ENCODE measurements around the gene SENP2.
"Not testable (repeated sequence)": the region's sequence is repeated elsewhere in the genome, so short reads cannot be mapped to it uniquely, and the experiment has no call there.

SENP2 gene

DNA sequence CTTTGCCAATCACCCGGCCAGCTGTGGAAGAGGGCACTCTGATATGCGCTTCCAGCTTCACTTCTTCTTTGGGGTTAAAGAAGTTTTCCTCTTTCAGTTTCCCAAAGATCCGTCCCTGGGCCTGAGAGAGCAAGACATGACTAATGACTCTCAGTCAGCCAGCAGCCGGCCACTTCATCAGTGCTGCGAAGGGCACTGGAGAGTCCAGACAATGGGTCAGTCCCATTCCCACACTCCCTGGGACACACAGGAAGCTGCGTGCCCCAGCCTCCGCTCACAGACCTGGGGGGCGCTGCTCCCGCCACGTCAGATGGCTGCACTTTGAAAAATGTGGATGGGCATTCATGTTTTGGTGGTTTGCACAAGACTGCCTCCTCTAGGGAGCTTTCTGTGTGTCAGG lies 63.3 kb downstream of the SENP2 start:
- no peak for DNase-seq

DNA sequence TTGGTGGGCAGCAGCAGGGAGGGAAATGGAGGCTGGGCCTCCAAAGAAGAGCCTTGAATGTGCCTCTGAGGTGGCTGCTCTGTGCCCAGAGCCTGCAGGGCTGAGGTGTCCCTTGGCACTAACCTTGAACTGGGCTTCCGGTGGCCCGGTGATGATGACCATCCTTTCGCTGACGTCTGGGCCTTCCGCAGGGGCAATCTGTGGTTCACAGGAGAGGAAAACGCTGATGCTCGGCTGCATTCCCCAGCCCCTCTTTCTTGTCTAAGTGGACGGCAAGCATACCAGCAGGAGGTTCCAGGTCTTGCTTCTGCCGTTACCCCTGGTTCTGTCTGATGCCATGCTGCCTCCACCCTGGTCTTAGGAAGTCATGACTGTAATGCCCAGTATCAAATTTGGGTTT lies 65.9 kb downstream of the SENP2 start:
- no peak for DNase-seq

GRCh38 chr3:185653949-185654757 lies 68.1 kb downstream of the SENP2 start:
- no peak for DNase-seq

DNA sequence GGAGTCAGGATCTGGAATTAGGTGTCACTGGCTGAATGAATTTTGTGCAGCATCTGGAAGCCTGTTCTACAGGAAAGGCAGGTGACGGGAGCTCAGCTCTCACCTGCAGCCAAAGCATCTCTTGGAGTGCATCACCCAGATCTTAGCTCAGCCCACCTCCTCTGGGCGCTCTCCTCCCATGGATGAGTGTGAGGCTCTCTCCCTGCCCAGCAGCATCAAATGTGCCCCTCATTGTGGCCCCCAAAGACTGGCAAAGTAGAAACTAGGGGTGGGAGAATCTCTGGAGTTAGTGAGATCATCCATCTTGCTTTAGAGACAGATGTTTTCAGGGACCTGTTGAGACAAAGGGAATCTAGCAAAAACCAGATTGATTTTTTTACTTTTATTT lies 68.7 kb downstream of the SENP2 start:
- DNase-seq: no peak

- DNase-seq: no peak
These were observed 69.6 kb downstream of the SENP2 start for GRCh38 chr3:185655426-185656320.

- peak; percentile 81 for DNase-seq
These were observed 70.3 kb downstream of the SENP2 start for GRCh38 chr3:185656321-185656840.

DNA sequence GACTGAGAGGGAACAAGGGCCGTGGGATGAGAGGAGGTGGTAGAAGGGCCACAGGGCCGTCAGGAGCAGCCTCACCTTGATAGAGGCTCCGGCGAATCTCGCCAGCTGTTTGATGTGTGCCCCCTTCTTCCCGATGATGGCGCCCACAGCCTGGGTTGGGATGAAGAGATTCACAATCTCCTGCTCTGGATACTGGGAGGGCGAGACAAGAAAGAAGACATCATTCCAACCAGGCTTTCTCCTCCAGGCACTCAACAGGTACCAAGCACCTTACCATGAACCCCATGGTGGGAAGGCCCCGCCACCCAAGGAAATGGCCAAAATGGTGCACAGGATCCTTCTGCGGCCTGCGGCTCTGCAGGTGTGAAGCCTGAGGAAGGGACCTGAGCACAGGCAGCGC lies 71.1 kb downstream of the SENP2 start:
- DNase-seq: no peak

- no peak for DNase-seq
These were observed 71.8 kb downstream of the SENP2 start for GRCh38 chr3:185657691-185658503.

DNA sequence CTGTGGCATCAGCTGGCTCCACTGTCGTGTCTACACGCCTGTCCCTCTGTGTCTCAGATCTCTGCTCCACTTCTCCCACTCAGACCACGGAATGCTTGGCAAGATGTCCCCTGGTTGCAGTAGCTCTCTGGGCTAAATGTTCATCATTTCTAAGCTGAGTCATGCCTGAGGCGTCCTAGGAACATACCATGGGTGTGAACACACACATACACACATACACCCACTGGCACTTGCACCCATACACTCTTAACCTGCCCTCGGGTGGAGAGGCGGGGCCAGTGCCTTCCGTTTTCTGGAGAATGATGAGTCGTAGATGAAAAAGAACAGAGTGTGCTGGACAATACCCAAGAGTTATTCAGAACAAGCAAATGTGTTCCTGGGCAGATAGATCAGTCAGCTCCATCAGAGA lies 72.4 kb downstream of the SENP2 start:
- DNase-seq: peak; percentile 55

DNA sequence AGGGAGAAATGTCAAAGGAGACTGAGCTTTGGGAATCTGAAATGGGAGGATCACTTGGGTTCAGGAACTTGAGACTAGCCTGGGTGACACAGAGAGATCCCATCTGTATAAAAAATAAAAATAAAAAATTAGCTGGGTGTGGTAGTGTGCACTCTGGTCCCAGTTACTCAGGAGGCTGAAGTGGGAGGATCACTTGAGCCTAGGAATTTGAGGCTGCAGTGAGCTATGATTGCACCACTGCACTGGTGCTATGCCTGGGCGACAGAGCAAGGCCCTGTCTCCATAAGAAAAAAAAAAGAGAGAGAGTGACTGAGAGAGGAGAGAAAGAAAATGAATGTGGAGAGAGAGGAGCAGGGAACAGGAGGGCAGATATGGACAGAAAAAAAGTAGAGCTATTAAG lies 72.8 kb downstream of the SENP2 start:
- no peak for DNase-seq

DNA sequence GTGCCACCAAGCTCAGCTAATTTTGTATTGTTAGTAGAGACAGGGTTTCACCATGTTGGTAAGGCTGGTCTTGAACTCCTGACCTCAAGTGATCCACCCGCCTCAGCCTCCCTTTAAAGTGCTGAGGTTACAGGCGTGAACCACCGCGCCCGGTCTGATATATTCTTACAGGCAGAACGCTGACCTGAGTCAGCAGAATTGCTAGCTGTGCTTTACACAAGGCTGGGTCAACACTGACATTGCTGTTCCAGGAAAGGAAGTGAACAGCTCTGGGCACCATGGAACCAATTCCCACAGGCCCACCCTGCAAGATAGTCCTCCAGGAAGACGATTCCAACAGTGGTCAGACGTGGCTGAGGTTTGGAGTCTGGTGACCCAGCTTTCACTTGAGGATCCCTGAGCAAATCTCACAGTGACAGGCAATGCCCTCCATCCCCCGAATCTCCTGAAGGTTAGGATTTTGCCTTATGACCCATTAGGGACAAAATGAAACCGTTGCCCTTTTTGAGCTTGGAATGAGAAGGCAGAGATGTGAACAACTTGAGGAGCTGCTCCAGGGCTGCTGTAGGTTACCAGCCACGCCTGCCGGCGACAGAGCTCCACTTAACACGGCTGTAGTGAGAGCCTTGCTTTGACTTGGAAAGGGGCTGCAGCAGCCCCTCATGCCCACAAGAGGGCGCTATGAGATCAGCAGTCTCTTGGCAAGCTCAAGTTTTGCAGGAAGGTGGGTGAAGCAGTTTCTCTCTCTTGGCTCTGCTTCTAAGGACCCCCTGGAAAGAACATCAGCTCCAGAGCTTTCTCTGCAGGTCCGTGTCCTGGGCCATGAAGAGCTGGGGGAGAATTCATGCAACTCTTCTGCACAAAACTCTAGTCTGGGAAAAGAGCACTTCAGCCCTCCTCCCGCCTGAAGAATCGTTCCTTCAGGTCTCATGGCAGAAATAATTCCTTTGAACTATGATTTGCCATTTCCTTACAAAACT lies 74.1 kb downstream of the SENP2 start:
- DNase-seq: peak; percentile 77

GRCh38 chr3:185661296-185661695 lies 75.2 kb downstream of the SENP2 start:
- not testable (repeated sequence) for DNase-seq

- DNase-seq: no peak
These were observed 75.7 kb downstream of the SENP2 start for GRCh38 chr3:185661772-185662171.

- no peak for DNase-seq
These were observed 77.8 kb downstream of the SENP2 start for GRCh38 chr3:185663929-185664328.

DNA sequence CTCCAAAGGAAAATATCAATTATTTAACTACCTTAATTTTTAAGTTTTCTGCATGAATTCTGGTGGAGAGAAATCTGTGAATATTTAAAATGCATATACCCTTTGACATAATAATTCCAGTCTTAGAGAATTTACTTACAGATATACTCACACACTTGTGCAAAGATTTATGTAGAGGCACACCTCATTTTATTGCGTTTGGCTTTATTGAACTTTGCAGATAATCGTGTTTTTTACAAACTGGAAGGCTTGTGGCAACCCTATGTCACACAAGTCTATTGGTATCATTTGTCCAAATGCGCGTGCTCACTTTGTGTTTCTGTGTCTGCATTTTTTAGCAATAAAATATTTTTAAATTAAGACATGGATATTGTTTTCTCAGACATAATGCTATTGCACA lies 81.5 kb downstream of the SENP2 start:
- DNase-seq: no peak

DNA sequence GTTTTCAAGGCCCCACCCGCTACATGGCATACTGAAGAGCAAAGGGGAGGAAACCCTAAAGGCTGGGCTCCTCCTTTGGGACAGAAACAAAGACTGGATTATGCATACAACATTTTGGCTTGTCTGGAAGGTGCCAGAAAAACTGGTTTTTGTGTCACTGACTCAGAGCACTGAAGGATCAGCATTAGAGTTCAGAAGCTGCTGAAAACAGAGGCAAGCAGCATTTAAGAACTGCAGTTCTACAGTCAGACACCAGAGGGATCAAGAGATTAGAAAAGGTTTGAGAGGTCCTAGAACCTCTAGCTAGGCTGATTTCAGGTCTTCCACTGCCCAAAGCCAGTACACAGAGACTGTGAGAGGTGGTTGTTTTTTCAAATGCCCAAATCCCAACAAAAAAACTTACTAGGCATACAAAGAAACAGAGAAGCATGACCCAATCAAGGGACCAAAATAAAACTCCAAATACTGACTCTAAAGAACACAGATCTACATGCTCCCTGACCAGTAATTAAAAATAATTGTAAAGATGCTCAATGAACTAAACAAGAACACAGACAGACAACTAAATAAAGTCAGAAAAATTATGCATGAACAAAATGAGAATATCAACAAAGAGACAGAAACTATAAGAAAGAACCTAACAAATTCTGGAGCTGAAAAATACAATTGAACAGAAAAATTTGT lies 91.2 kb downstream of the SENP2 start:
- peak; percentile 66 for DNase-seq

GRCh38 chr3:185678027-185678426 lies 91.9 kb downstream of the SENP2 start:
- no peak for DNase-seq

DNA sequence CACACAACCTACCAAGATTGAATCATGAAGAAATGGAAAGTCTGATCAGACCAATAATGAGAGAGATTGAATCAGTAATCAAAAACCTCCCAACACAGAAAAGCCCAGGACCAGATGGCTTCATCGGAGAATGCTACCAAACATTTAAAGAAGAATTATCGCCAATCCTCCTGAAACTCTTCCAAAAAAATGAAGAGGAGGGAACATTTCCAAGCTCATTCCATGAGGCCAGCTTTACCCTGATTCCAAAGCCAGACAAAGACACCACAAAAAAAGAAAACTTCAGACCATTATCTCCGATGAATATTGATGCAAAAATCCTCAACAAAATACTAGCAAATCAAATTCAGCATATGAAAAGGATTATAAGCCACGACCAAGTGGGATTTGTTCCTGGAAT lies 94.1 kb downstream of the SENP2 start:
- DNase-seq: no peak

All from 8988T (cell line).